Measurements from ENCODE around the gene CDK6. TPM values are rescaled to one million over a fixed set of nuclear protein-coding genes. Genes with fewer than 3 reads are reported as not detected.

CDK6 gene
- total RNA-seq, 1 experiment from 2014 or later = 175 TPM

DNA sequence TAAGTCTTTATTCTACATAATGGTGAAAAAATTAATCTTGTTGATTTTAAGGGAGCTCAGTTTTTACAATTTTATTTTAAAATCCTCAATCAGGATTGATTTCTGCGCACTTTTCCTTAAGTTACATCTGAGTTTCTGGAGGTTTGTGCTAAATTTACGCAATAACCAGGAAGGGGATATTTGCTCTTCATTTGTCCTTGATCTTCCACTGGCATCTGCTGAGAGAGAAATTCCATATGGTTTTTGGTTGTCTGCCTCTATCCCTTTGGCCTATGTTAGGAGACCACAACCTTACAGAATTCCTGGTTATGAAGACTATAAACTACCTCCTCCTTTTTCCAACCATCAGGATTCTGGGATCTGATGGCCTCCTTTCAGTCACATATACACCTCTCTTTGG is 20.1 kb upstream of the CDK6 start:
- intact Hi-C loops (cut with micrococcal nuclease; ENCODE audit: unreplicated experiment) = no loop called here
- no peaks in the 10 kb centered on the region for H3K36me3 ChIP-seq (ENCODE audit: control insufficient read depth, insufficient read depth, low read length)
- Mint-ChIP-seq H3K27me3 (ENCODE audit: insufficient read depth, unreplicated experiment) (no peaks in the 10 kb centered on the region), H3K27ac (ENCODE audit: unreplicated experiment) (no peak overlapping the region), H3K4me3 (ENCODE audit: unreplicated experiment) (no peak overlapping the region), H3K36me3 (ENCODE audit: insufficient read depth, unreplicated experiment) (no peaks in the 10 kb centered on the region), H3K4me1 (ENCODE audit: low read depth, unreplicated experiment) (peaks cover 7% of the 10 kb centered on the region), H3K9me3 (ENCODE audit: unreplicated experiment) (no peaks in the 10 kb centered on the region)
- no peak for DNase-seq
- no peak overlapping the region for H3K4me3 ChIP-seq (ENCODE audit: low read depth, low read length)
- CTCF ChIA-PET = no interaction called here
- BruUV-seq (replicated peaks) = no TSS peak
- TF ChIP-seq CTCF (IDR thresholded peaks at IDR 0.05; ENCODE audit: insufficient read depth in 1 of 2, low read depth in 1 of 2, low read length in 1 of 2, severe bottlenecking in 1 of 2, unreplicated experiment in 1 of 2) = no peak
- H3K27me3 ChIP-seq (replicated peaks; ENCODE audit: control insufficient read depth, insufficient read depth, low read length) = no peaks in the 10 kb centered on the region
- peaks cover 13% of the 10 kb centered on the region; the same call in 1 of the 2 replicates for H3K4me1 ChIP-seq
- POLR2A ChIA-PET = no interaction called here
- no peaks in the 10 kb centered on the region for H3K9me3 ChIP-seq

DNA sequence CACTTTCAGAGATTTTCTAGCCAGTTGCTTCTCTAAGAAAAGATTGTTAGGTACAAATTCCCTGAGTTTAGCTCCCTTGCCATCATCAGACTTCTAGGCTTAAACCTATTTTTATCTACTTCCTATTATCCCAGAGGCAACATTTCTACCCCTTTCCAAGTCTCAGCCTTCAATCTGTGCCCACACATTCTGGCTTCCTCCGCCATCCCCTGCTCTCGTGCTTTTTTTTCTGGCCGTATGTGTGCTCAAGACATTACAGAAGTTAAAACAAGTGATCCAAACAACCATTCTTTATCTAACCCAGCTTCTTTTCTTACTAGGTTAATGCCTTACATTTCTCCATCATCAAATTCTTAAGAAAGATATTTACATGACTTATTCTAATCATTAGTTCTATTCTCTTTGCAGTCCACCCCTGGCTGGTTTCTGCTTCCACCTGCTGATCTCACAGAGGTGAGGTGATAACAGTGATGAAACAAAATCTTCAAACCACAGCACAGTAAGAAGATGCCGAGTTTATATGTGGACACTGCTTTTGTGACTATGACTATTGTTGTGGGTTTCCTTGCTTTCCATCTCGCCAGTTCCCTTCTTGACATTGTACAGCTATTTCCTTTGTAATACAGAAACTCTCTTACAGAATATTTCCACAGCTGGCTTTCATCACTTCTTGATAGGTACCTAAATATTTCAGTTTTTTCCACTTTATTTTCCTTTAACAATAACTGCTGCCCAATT is 18.3 kb upstream of the CDK6 start:
- Mint-ChIP-seq H3K4me3 (ENCODE audit: unreplicated experiment) (no peak overlapping the region), H3K4me1 (ENCODE audit: low read depth, unreplicated experiment) (peaks cover 7% of the 10 kb centered on the region), H3K36me3 (ENCODE audit: insufficient read depth, unreplicated experiment) (no peaks in the 10 kb centered on the region), H3K27ac (ENCODE audit: unreplicated experiment) (peak overlapping the region; percentile 9), H3K27me3 (ENCODE audit: insufficient read depth, unreplicated experiment) (no peaks in the 10 kb centered on the region), H3K9me3 (ENCODE audit: unreplicated experiment) (no peaks in the 10 kb centered on the region)
- ChIA-PET CTCF (interaction anchor here (0.6 kb wide), 2 partner anchors 80 to 326 kb away, joined by 3 read pairs; partner anchors contain the start of gene RBM48), POLR2A (no interaction called here)
- no peak for DNase-seq
- TF ChIP-seq CTCF (IDR thresholded peaks at IDR 0.05; ENCODE audit: insufficient read depth in 1 of 2, low read depth in 1 of 2, low read length in 1 of 2, severe bottlenecking in 1 of 2, unreplicated experiment in 1 of 2) = no peak
- intact Hi-C loops (cut with micrococcal nuclease; ENCODE audit: unreplicated experiment) = no loop called here
- BruUV-seq (replicated peaks) = no TSS peak
- no peaks in the 10 kb centered on the region for H3K9me3 ChIP-seq
- no peak overlapping the region for H3K4me3 ChIP-seq (ENCODE audit: low read depth, low read length)
- no peaks in the 10 kb centered on the region for H3K36me3 ChIP-seq (ENCODE audit: control insufficient read depth, insufficient read depth, low read length)
- peaks cover 15% of the 10 kb centered on the region; the same call in 1 of the 2 replicates for H3K4me1 ChIP-seq
- no peaks in the 10 kb centered on the region for H3K27me3 ChIP-seq (replicated peaks; ENCODE audit: control insufficient read depth, insufficient read depth, low read length)

DNA sequence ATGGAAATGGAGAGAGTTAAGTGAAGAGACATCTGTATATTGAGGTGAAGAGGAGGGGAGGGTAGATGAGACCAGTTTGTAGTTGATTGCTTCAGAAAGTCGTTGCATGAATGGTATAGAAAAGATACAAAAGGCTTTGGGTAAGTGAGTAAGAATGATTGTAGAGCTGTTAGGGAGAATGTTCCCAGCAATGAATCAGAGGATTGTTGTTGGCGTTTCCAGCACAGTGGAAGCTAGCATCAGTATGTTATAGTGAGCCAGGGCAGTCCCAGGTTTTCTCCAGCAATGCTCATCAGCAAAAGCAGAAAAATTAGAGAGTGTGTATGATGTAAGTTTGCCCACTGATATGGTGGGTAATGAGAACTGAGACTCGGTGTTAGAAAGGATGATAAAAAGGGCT is 15.4 kb upstream of the CDK6 start:
- no peak overlapping the region for H3K4me3 Mint-ChIP-seq (ENCODE audit: unreplicated experiment)
- no peaks in the 10 kb centered on the region for H3K36me3 Mint-ChIP-seq (ENCODE audit: insufficient read depth, unreplicated experiment)
- Histone ChIP-seq H3K4me1 (peaks cover 38% of the 10 kb centered on the region), H3K36me3 (ENCODE audit: control insufficient read depth, insufficient read depth, low read length) (no peaks in the 10 kb centered on the region), H3K4me3 (ENCODE audit: low read depth, low read length) (no peak overlapping the region), H3K27me3 (replicated peaks; ENCODE audit: control insufficient read depth, insufficient read depth, low read length) (no peaks in the 10 kb centered on the region), H3K9me3 (no peaks in the 10 kb centered on the region)
- BruUV-seq (replicated peaks) = no TSS peak
- no peak overlapping the region for H3K27ac Mint-ChIP-seq (ENCODE audit: unreplicated experiment)
- TF ChIP-seq CTCF (IDR thresholded peaks at IDR 0.05; ENCODE audit: insufficient read depth in 1 of 2, low read depth in 1 of 2, low read length in 1 of 2, severe bottlenecking in 1 of 2, unreplicated experiment in 1 of 2) = no peak
- H3K9me3 Mint-ChIP-seq (ENCODE audit: unreplicated experiment) = no peaks in the 10 kb centered on the region
- no peaks in the 10 kb centered on the region for H3K27me3 Mint-ChIP-seq (ENCODE audit: insufficient read depth, unreplicated experiment)
- DNase-seq = no peak
- CTCF ChIA-PET = no interaction called here
- POLR2A ChIA-PET = no interaction called here
- intact Hi-C loops (cut with micrococcal nuclease; ENCODE audit: unreplicated experiment) = no loop called here
- peaks cover 15% of the 10 kb centered on the region for H3K4me1 Mint-ChIP-seq (ENCODE audit: low read depth, unreplicated experiment)
